Renal cortex interstitium (tissue), 11 donors: ENCODE results near the gene TRUB2. TPM values are rescaled to one million over a fixed set of nuclear protein-coding genes. Genes with fewer than 3 reads are reported as not detected.
A peak's percentile ranks its signal among the peaks of the same experiment; 100 is the strongest.

Experiments
- DNase-seq, 11 donors: peaks; one replicate each; pipeline ENCODE4 v3.0.0-alpha.2; 2013; ENCODE audit warnings: low read depth in 9 of 11, low spot score in 4 of 11; ENCODE audit errors: extremely low read depth in 1 of 11
- polyA plus RNA-seq, 3 donors: library from polyadenylated mRNA; unstranded; fragments of 120-200 nt; gene quantifications; one replicate each; pipeline ENCODE4 v1.2.1, GENCODE V29; 2013; ENCODE audit not compliant: insufficient read length in 3 of 3

The TRUB2 gene
- polyA plus RNA-seq, 3 donors = 40.0 to 42.5 (median 42.0) TPM

- no peak for DNase-seq
These were observed 42.1 kb downstream of the TRUB2 start for GRCh38 chr9:128280084-128280622.

- peak in 2 of 11 donors; percentile 18 to 21 for DNase-seq
These were observed 42.9 kb downstream of the TRUB2 start for GRCh38 chr9:128279088-128280073.

- DNase-seq = peak in 4 of 11 donors; percentile 15 to 40 (median 28)
These were observed 45.5 kb downstream of the TRUB2 start for GRCh38 chr9:128276574-128277270.

- peak; percentile 98 to 100 (median 99) for DNase-seq
These were observed 46.2 kb downstream of the TRUB2 start, which contains the start of gene SWI5 for GRCh38 chr9:128276008-128276573. Gene SWI5 (plus strand): TSS chr9:128276276.

- DNase-seq = peak in 8 of 11 donors; percentile 36 to 67 (median 50)
These were observed 46.8 kb downstream of the TRUB2 start, which contains the start of gene GOLGA2 for GRCh38 chr9:128275198-128276007. Gene GOLGA2 (minus strand): TSS chr9:128276007. CDS start chr9:128275976, 31 bp downstream.

- DNase-seq = no peak
These were observed 48.0 kb downstream of the TRUB2 start for GRCh38 chr9:128274245-128274644.

GRCh38 chr9:128271512-128271911, 50.7 kb downstream of the TRUB2 start:
- no peak for DNase-seq

GRCh38 chr9:128271112-128271511, 51.1 kb downstream of the TRUB2 start:
- DNase-seq = no peak

GRCh38 chr9:128266868-128267590, 55.2 kb downstream of the TRUB2 start:
- DNase-seq = no peak

- DNase-seq = no peak
These were observed 56.8 kb downstream of the TRUB2 start for GRCh38 chr9:128265348-128265847.

- DNase-seq = no peak
These were observed 59.6 kb downstream of the TRUB2 start for GRCh38 chr9:128262687-128263086.

- DNase-seq = no peak
These were observed 61.9 kb downstream of the TRUB2 start for GRCh38 chr9:128260340-128260739.

- DNase-seq = no peak
These were observed 63.1 kb downstream of the TRUB2 start for GRCh38 chr9:128259156-128259555.

GRCh38 chr9:128258326-128258725, 63.9 kb downstream of the TRUB2 start:
- DNase-seq = no peak

- DNase-seq = no peak
These were observed 64.3 kb downstream of the TRUB2 start for GRCh38 chr9:128257907-128258306.

- no peak for DNase-seq
These were observed 65.0 kb downstream of the TRUB2 start for GRCh38 chr9:128257086-128257825.
